ENCODE results near the gene CLIC2.

CLIC2 gene

GRCh38 chrX:155262970-155263754 lies 71.3 kb downstream of the CLIC2 start:
- DNase-seq (ENCODE audit: low read depth, low spot score): no peak

DNA sequence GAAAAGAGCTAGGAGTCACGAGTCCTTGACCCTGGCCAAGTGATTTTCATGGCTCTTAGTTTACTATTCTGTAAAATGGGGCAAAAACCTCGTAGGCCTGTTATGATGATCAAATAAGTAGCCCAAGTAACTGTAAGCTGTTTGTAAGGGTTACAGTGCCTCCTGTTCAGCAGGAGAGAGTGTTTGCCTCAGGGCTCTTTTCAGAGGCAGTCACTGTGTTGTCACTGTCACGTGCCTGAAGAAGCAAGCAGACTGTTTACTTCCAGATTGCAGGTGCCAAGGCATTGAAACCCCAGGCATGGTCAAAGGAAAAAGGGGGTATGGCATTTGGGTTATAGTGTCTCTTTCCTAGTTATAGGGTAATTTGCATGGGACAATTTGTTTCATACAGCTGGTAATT lies 74.7 kb downstream of the CLIC2 start:
- DNase-seq (ENCODE audit: low read depth, low spot score): no peak

DNA sequence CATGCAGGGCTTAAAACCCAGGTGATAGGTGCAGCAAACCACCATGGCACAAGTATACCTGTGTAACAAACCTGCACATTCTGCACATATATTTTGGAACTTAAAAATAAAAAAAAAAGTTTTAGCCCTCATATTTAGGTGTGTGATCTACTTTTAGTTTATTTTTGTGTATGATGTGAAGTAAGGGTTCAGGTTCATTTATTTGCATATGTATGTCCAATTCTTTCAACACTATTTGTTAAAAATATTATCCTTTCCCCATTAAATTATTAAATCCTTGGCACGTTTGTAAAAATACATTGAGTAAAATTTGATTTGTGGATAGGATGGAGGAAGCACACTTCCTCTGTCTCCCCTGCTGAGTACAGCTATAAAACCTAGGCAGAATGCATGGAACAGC lies 83.0 kb downstream of the CLIC2 start:
- no peak for DNase-seq (ENCODE audit: low read depth, low spot score)

- DNase-seq (ENCODE audit: low read depth, low spot score): no peak
Measured at GRCh38 chrX:155247497-155247896, 86.9 kb downstream of the CLIC2 start.

DNA sequence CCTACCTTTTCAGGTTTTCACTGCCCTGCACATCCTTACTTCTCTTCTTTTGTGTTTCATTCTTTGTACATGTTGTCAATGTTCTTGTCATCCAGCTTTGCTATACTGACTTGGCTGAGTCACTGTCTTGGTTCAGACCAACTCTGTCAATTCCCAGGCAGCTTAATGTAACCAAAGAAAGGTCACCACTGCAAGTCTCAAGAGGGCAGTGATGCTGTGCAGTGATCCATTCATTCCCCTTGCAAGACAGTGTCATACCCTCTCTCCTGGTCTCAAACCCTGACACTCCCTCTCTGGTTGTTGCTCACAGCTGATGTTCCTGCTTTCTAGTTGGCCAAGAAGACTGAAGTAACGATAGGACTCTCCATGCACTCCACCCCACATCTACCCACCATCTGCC lies 87.7 kb downstream of the CLIC2 start:
- DNase-seq (ENCODE audit: low read depth, low spot score): no peak

GRCh38 chrX:155242300-155242699 lies 92.1 kb downstream of the CLIC2 start:
- DNase-seq (ENCODE audit: low read depth, low spot score): no peak

DNA sequence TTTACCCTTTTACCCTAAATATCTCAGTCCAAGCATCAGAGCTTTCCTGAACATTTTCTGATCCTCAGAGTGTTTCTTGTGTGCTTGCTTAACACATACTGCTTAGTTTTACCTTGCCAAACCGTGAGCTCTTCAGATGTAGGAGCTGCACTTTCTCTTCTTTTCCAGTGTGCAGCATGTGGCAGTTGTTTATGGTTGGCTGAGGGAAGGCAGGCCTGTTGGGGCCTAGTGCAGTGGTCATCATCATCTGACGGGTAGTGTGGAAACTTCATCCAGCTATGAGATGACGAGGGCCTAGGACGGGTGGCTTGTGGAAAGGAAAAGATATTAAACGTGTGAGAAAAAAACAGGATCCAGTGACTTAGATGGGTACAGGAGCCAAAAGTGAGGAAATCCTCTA lies 96.7 kb downstream of the CLIC2 start:
- DNase-seq (ENCODE audit: low read depth, low spot score): no peak

- DNase-seq (ENCODE audit: low read depth, low spot score): no peak
Measured at GRCh38 chrX:155235891-155236290, 98.5 kb downstream of the CLIC2 start.

GRCh38 chrX:155231163-155231562 lies 103.3 kb downstream of the CLIC2 start:
- no peak for DNase-seq (ENCODE audit: low read depth, low spot score)

Data from activated naive CD8-positive, alpha-beta T cell treated with anti-CD3 and anti-CD28 coated beads, Interleukin-2, amount 50 U/mL, for 16 hours (primary cell).